Heart left ventricle (tissue), 16 donors: ENCODE data around the gene TPX2. TPM values are rescaled to one million over a fixed set of nuclear protein-coding genes. Genes with fewer than 3 reads are reported as not detected.

Experiments
- ATAC-seq, 4 donors: fragments of 200-7000 bp; cut with Tn5 transposase; one replicate each; pipeline ENCODE4 v1.9.1; 2020 to 2022; ENCODE audit warnings: moderate library complexity in 4 of 4, mild to moderate bottlenecking in 3 of 4, moderate number of reproducible peaks in 1 of 4
- DNase-seq, 5 donors: peaks; one replicate each; pipeline ENCODE4 v3.0.0-alpha.2; 2020
- H3K27ac ChIP-seq, 12 donors: fragments of 200-600 bp; sonication (generic) in 4 of 12; one replicate each; pipeline versions ENCODE4 v1.5.0 to v1.8.0; 2016 to 2022; ENCODE audit warnings: mild to moderate bottlenecking in 2 of 12
- H3K27me3 ChIP-seq, 9 donors: fragments of 200-600 bp; sonication (generic) in 2 of 9; one replicate each; pipeline versions ENCODE4 v1.5.1 to v1.8.0; 2016 to 2022; ENCODE audit warnings: mild to moderate bottlenecking in 3 of 9
- H3K36me3 ChIP-seq, 9 donors: fragments of 200-600 bp; sonication (generic) in 2 of 9; one replicate each; pipeline versions ENCODE4 v1.5.0 to v1.8.0; 2018 to 2022; ENCODE audit warnings: mild to moderate bottlenecking in 2 of 9
- H3K4me1 ChIP-seq, 12 donors: fragments of 200-600 bp; sonication (generic) in 4 of 12; one replicate each; pipeline versions ENCODE4 v1.5.0 to v1.8.0; 2016 to 2022; ENCODE audit warnings: mild to moderate bottlenecking in 3 of 12
- H3K4me3 ChIP-seq, 12 donors: fragments of 200-600 bp; sonication (generic) in 4 of 12; one replicate each; pipeline versions ENCODE4 v1.5.0 to v1.8.0; 2017 to 2022; ENCODE audit warnings: mild to moderate bottlenecking in 9 of 12, moderate library complexity in 4 of 12
- H3K9me3 ChIP-seq, 12 donors: fragments of 200-600 bp; sonication (generic) in 4 of 12; one replicate each; pipeline versions ENCODE4 v1.5.0 to v1.8.0; 2016 to 2022; ENCODE audit warnings: mild to moderate bottlenecking in 1 of 12
- CTCF ChIP-seq, 12 donors: fragments of 200-600 bp; sonication (generic) in 4 of 12; IDR thresholded peaks; one replicate each; pipeline versions ENCODE4 v1.5.0 to v1.8.0; 2018 to 2022; ENCODE audit warnings: antibody characterized with exemption in 12 of 12, mild to moderate bottlenecking in 5 of 12
- POLR2A ChIP-seq, 2 donors: fragments of 450-650 bp; IDR thresholded peaks; one replicate each; pipeline ENCODE4 v1.6.1; 2017; ENCODE audit warnings: antibody characterized with exemption in 2 of 2, mild to moderate bottlenecking in 2 of 2, moderate library complexity in 2 of 2
- WGBS, 4 donors: extraction: QIAGEN DNeasy Blood & Tissue Kit in 2 of 4; methylation state at CpG; one replicate each; pipeline versions ENCODE4 v1.1.5 to v1.1.7; 2013 to 2018; 5-methylcytosine and 5-hydroxymethylcytosine counted together
- intact Hi-C, 10 donors: fragments of 100-400 bp; cut with DNase I; formaldehyde crosslinking; loops; one replicate each; pipeline versions ENCODE4 v1.11.1 to v1.14.2; 2022
- polyA plus RNA-seq, 2 donors: library from polyadenylated mRNA; stranded (reverse); fragments of 200-250 nt; gene quantifications; one replicate each; pipeline ENCODE4 v1.2.3, GENCODE V29; 2013
- total RNA-seq, 9 donors: library from RNA; depleted of rRNA in 2 of 9; stranded (reverse); fragments of >200 nt in 2 of 9; fragmentation: NEBNext Ultra II Directional in 3 of 9; extraction: Animal tissue kit (Norgen Biotek cat#: 25700) in 3 of 9; gene quantifications; one replicate each; pipeline versions ENCODE4 v1.1.0 to v1.2.4, GENCODE V29; 2016 to 2023
- donor health status: ischemic (EF 13 %, LVEDD 7.1; RV severe dilation, severe dysfunction).
- donor health status: healthy with polysubstance abuse.
- donor health status: DM: no; HTN: yes; CAD: no.
- donor health status: DM: no; HTN: no; CAD: no.
- donor health status: ischemic (EF 25% LVEDD 6.9; RV normal size, moderate dysfunction).
- donor health status: ischemic (EF 25% LVEDD 5.7; RV mildly dilated, moderate dysfunction).
- donor health status: healthy.
- donor health status: DM: yes; HTN: yes; CAD: no.
- donor health status: ischemic (EF 35%, LVEDD 5.7; RV mildly dilated, moderate dysfunction).
- donor health status: nonischemic (EF 11% LVEDD 7.7; RV severe dilation, severe dysfunction).
- donor health status: DM: yes; HTN: yes; CAD: no.
- donor health status: PGD.
- donor health status: ischemic (EF 29% LVEDD 5.4; RV normal size, mild dysfunction).
- donor health status: nonischemic (EF 23%, LVEDD 6.1; RV moderate dilation, normal function).

The TPX2 gene
- total and polyA plus RNA-seq, 11 donors: 0.04 to 15.2 (median 0.77) TPM

DNA sequence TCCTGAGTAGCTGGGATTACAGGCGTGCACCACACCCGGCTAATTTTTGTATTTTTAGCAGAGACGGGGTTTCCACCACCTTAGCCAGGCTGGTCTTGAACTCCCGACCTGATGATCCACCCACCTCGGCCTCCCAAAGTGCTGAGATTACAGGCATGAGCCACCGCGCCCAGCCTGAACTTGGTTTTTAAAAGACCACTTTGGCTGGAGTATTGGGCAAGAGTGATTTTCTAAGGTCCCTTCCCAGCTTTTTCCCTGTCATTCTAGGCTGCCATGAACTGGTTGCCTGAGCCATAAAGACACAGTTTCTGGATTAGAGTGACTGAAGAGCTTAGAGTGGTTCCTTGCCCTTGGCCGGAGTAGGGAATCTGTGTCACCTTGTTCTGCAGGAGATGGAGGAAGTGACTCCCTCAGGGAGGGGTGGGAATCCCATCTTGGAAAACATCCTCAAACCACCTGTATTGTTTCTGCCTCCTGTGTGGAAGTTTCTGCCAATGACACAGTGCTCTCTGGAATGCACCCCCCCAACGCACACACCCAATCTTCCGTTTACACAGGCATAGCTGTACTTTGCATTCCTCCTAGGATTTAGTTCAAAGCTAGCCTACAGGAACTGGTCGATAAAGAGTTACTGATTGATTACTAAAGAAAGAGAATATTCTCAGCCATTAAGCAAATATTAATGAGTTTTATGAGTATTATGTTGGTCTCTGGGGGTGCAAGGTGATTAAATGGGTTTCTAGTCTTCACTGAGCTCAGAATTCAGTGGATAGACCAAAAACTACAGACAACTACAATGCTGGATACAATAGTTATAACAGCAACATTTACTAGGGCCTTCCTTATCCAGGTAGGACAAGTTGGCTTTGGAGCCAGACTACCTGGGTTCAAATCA lies 34.6 kb upstream of the TPX2 start:
- no peak overlapping the region for H3K4me3 ChIP-seq
- ATAC-seq (peak; percentile 49 to 75 (median 50)), DNase-seq (peak in 2 of 5 donors; percentile 40 to 54)
- H3K4me1 ChIP-seq: peaks cover 15 to 97% (median 73%) of the 10 kb centered on the region in 12 donors
- intact Hi-C loops: no loop called here
- peaks cover 0 to 67% (median 25%) of the 10 kb centered on the region in 9 donors for H3K36me3 ChIP-seq
- H3K9me3 ChIP-seq: no peaks in the 10 kb centered on the region
- TF ChIP-seq POLR2A (IDR thresholded peaks at IDR 0.05): peak in 1 of 2 donors; percentile 29
- no peak for TF ChIP-seq CTCF (IDR thresholded peaks at IDR 0.05)
- H3K27ac ChIP-seq: peak overlapping the region; percentile 5 to 79 (median 57)
- no peaks in the 10 kb centered on the region for H3K27me3 ChIP-seq
- WGBS, 4 donors: 63 to 72% (median 65%) methylated on average over 11 of the region's 11 CpGs

GRCh38 chr20:31705191-31705590 lies 33.9 kb upstream of the TPX2 start:
- Histone ChIP-seq H3K4me3 (no peak overlapping the region), H3K4me1 (peaks cover 14 to 97% (median 72%) of the 10 kb centered on the region in 12 donors), H3K9me3 (no peaks in the 10 kb centered on the region), H3K36me3 (peaks cover 0 to 74% (median 26%) of the 10 kb centered on the region in 9 donors), H3K27ac (peak overlapping the region; percentile 1 to 79 (median 46)), H3K27me3 (no peaks in the 10 kb centered on the region)
- DNase-seq (no peak), ATAC-seq (no peak)
- TF ChIP-seq CTCF (IDR thresholded peaks at IDR 0.05) (no peak), POLR2A (IDR thresholded peaks at IDR 0.05) (no peak)
- intact Hi-C loops: no loop called here

DNA sequence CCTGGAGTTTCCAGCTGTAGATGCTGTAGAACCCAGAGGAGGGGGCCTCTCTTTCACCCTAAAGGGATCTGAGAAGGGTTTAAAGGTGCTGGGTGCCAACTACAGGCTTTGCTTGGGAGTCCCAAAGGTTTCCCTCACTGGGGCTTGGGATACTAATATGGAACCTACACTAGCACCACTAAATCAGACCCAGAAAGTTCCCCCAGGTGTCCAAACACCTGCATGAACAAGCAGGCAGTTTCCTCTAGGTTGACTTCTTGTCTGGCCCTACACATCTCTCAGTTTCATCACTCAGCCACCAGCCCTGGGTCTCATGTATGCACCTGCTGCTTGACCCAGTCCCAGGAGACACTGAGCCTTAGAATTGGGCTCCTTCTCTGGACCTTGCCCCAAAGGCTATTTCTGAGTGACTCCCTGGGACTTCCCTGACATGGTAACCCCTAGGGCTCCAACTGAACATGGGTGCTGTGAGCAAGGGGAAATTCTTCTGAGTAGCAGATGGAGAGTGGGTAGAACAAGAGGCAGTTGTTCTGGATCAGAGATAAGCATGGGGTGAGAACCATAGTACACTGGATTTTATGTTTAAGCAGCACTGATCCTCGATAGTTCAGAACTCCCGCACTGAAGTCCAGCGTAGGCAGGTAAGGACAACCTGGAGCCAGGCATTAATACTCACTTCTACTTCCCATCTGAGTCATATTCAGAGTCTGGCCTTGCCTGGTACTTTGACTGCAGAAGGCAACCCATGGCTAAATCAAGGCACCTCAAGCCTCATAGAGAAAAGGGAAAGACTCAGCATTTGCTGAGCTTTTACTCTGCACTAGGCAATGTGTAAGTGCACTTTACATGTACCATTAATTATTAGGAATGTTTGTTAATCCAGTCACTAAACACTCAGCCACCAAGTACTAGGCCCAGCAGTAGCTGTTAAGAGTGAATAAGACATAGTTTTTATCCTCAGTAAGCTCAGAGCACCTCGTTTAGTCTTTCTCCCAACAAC lies 33.2 kb upstream of the TPX2 start:
- peaks cover 0 to 81% (median 26%) of the 10 kb centered on the region in 9 donors for H3K36me3 ChIP-seq
- DNase-seq (no peak), ATAC-seq (no peak)
- H3K27me3 ChIP-seq: no peaks in the 10 kb centered on the region
- 76 to 88% (median 86%) methylated on average over 4 of the region's 4 CpGs for WGBS, 4 donors
- peak overlapping the region in 11 of 12 donors; percentile 1 to 79 (median 54) for H3K27ac ChIP-seq
- intact Hi-C loops: no loop called here
- no peaks in the 10 kb centered on the region for H3K9me3 ChIP-seq
- no peak overlapping the region for H3K4me3 ChIP-seq
- TF ChIP-seq POLR2A (IDR thresholded peaks at IDR 0.05): no peak
- TF ChIP-seq CTCF (IDR thresholded peaks at IDR 0.05): no peak
- H3K4me1 ChIP-seq: peaks cover 19 to 97% (median 73%) of the 10 kb centered on the region in 12 donors
